B cell (primary cell): ENCODE measurements around the gene HOXD8. TPM values are rescaled to one million over a fixed set of nuclear protein-coding genes. Genes with fewer than 3 reads are reported as not detected.

Experiments used
- ATAC-seq: fragments of 200-7000 bp; cut with Tn5 transposase; one replicate; pipeline ENCODE4 v1.10.0; 2021; ENCODE audit warnings: low read depth, mild to moderate bottlenecking, moderate number of reproducible peaks, moderate library complexity
- CTCF ChIA-PET: fragments of 350-600 bp; sonication (Branson Sonifier 250); formaldehyde crosslinking; loops from one replicate; lab custom pipeline; 2021; ENCODE audit warnings: antibody characterized with exemption, inconsistent platforms; lab: Charles Lee
- POLR2A ChIA-PET: fragments of 350-600 bp; sonication (Branson Sonifier 250); formaldehyde crosslinking; loops from one replicate; lab custom pipeline; 2021; ENCODE audit warnings: antibody characterized with exemption; lab: Charles Lee
- DNase-seq: peaks from one replicate; pipeline ENCODE4 v3.0.0; 2013
- H2AFZ ChIP-seq: 2 replicates; pipeline ENCODE4 v1.6.1; 2012; ENCODE audit warnings: mild to moderate bottlenecking, low read depth, low read length; ENCODE audit not compliant: insufficient read depth, poor library complexity, severe bottlenecking
- H3K27ac ChIP-seq, 2 donors: 1 replicate in 1 of 2; 2 replicates in 1 of 2; pipeline ENCODE4 v1.5.1; 2012 to 2013; ENCODE audit warnings: low read length in 2 of 2, mild to moderate bottlenecking in 2 of 2, moderate library complexity in 1 of 2
- H3K27me3 ChIP-seq, 4 experiments: fragments of 200-600 bp in 1 of 4; sonication (generic) in 1 of 4; replicated peaks in 1 of 4; 1 replicate in 2 of 4; 2 replicates in 2 of 4; pipeline versions ENCODE4 v1.6.1 to v1.7.0; 2013 to 2016; ENCODE audit warnings: low read length in 3 of 4, mild to moderate bottlenecking in 2 of 4, mixed read lengths in 1 of 4, moderate library complexity in 1 of 4; ENCODE audit not compliant: insufficient read depth in 4 of 4, control insufficient read depth in 3 of 4; ENCODE audit errors: control extremely low read depth in 1 of 4
- H3K36me3 ChIP-seq, 2 experiments: replicated peaks in 1 of 2; 1 replicate in 1 of 2; 2 replicates in 1 of 2; pipeline versions ENCODE4 v1.6.1 to v1.7.1; 2013; ENCODE audit warnings: low read length in 1 of 2; ENCODE audit not compliant: insufficient read depth in 2 of 2, control insufficient read depth in 1 of 2; ENCODE audit errors: control extremely low read depth in 1 of 2, extremely low read depth in 1 of 2
- H3K4me1 ChIP-seq, 2 donors: fragments of 200-600 bp in 1 of 2; sonication (generic) in 1 of 2; 1 replicate in 1 of 2; 2 replicates in 1 of 2; pipeline versions ENCODE4 v1.5.1 to v1.6.1; 2013 to 2017; ENCODE audit warnings: low read length in 2 of 2; ENCODE audit not compliant: control insufficient read depth in 2 of 2, insufficient read depth in 2 of 2
- H3K4me2 ChIP-seq: replicated peaks from 2 replicates; pipeline ENCODE3; 2012; ENCODE audit warnings: mild to moderate bottlenecking, low read depth, low read length; ENCODE audit not compliant: poor library complexity, severe bottlenecking
- H3K4me3 ChIP-seq, 5 experiments: fragments of 200-600 bp in 1 of 5; sonication (generic) in 1 of 5; 1 replicate in 3 of 5; 2 replicates in 2 of 5; pipeline versions ENCODE4 v1.5.1 to v1.7.0; 2011 to 2016; ENCODE audit warnings: low read length in 4 of 5, mild to moderate bottlenecking in 4 of 5, low read depth in 2 of 5, control low read depth in 1 of 5, moderate library complexity in 1 of 5; ENCODE audit not compliant: insufficient read depth in 1 of 5; ENCODE audit errors: control extremely low read depth in 1 of 5, extremely low read depth in 1 of 5
- H3K79me2 ChIP-seq: fragments of 200-600 bp; sonication (generic); one replicate; pipeline ENCODE4 v1.6.0; 2016; ENCODE audit warnings: low read length; ENCODE audit not compliant: control insufficient read depth, insufficient read depth
- H3K9ac ChIP-seq: fragments of 200-600 bp; sonication (generic); 2 replicates; pipeline ENCODE4 v1.6.1; 2017; ENCODE audit warnings: mild to moderate bottlenecking, low read length, moderate library complexity
- H3K9me3 ChIP-seq, 3 donors: one replicate each; pipeline versions ENCODE4 v1.6.1 to v1.7.1; 2013; ENCODE audit warnings: low read length in 2 of 3; ENCODE audit not compliant: control insufficient read depth in 2 of 3, insufficient read depth in 1 of 3; ENCODE audit errors: control extremely low read depth in 1 of 3
- H4K20me1 ChIP-seq: 2 replicates; pipeline ENCODE4 v1.6.0; 2012; ENCODE audit warnings: mild to moderate bottlenecking, low read length; ENCODE audit not compliant: insufficient read depth, control insufficient read depth, poor library complexity, severe bottlenecking
- H3K27ac Mint-ChIP-seq: one replicate; pipeline ENCODE4 v1.8.0; 2021; ENCODE audit warnings: mixed read lengths
- H3K27me3 Mint-ChIP-seq: one replicate; pipeline ENCODE4 v1.8.0; 2021; ENCODE audit warnings: mixed read lengths
- H3K4me1 Mint-ChIP-seq: one replicate; pipeline ENCODE4 v1.8.0; 2021; ENCODE audit warnings: mixed read lengths
- H3K4me3 Mint-ChIP-seq: one replicate; pipeline ENCODE4 v1.8.0; 2021; ENCODE audit warnings: mixed read lengths
- H3K9me3 Mint-ChIP-seq: one replicate; pipeline ENCODE4 v1.8.0; 2022; ENCODE audit warnings: mixed read lengths; ENCODE audit not compliant: insufficient read depth
- EZH2 ChIP-seq: IDR thresholded peaks from 2 replicates; pipeline ENCODE4 v1.6.1; 2012; ENCODE audit warnings: borderline replicate concordance, low read depth, mild to moderate bottlenecking, moderate library complexity, low read length; ENCODE audit not compliant: insufficient read depth, poor library complexity, severe bottlenecking
- WGBS: methylation state at CpG from one replicate; pipeline ENCODE4 v1.1.5; 2013; ENCODE audit warnings: missing lambda C conversion rate; ENCODE audit not compliant: insufficient coverage; 5-methylcytosine and 5-hydroxymethylcytosine counted together
- intact Hi-C: fragments of 100-400 bp; cut with micrococcal nuclease; formaldehyde crosslinking; loops from one replicate; pipeline ENCODE4 v1.10.0; 2022
- polyA minus RNA-seq: library from RNA; depleted of rRNA, polyadenylated mRNA; stranded (reverse); fragments of >200 nt; gene quantifications from 2 replicates; pipeline ENCODE4 v1.2.3, GENCODE V29; 2012
- polyA plus RNA-seq: library from polyadenylated mRNA; depleted of rRNA; stranded (reverse); fragments of >200 nt; gene quantifications from 2 replicates; pipeline ENCODE4 v1.2.3, GENCODE V29; 2012
- total RNA-seq, 2 donors: library from RNA; stranded (reverse); fragments of 120-200 nt in 1 of 2; gene quantifications; 1 replicate in 1 of 2; 2 replicates in 1 of 2; pipeline versions ENCODE4 v1.2.3 to v1.2.4, GENCODE V29; 2013 to 2022
- TF ChIP-seq, protein P1 (sequence below): fragments of 200-600 bp; IDR thresholded peaks from one replicate; pipeline ENCODE4 v1.8.0; 2022; ENCODE audit warnings: antibody characterized with exemption, mild to moderate bottlenecking

Gene HOXD8
- total RNA-seq = not detected in 2 replicates
- 1.1 TPM for total RNA-seq (2013)
- polyA plus RNA-seq = not detected in 2 replicates
- not detected in 2 replicates for polyA minus RNA-seq

DNA sequence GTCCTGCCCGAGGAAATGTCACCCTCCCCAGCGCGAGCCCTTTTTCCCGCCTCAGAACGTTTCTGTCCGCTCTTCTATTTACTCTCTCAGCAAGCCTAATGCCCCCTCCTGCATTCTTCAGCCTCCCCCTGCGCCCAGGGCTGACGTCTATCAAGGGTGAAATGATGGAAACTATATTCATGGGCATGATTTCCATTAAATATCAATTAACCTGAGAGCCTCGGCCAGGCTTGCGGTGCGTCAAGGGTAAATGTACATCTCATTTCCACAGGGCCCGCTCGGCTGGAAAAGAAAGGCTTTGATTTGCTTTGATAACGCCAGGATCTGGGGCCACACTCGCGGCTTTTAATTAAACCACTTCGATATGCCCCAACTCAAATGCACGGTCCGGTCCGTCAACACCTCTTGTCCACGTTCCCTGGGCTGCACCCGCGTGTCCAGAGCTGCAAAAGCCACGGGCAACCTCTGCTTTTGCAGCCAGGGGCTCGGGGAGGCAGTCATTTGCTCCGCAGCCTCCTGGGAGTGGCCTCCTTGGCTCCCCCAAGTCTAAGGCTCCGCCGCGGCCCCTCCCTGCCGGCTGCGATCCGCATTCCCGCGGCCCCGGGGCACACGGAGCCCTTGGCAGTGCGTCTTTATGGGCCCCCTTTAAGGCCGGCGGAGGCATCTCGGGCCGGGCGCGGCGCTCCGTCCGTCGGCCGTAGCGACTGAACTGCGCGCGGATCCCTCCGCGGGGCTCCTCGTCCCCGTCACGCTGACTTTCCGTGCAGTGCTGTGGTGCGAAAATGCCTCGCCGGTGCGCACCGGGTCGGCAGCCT lies at the start of gene HOXD8:
TSS of gene HOXD8 (plus strand) at position 724 of the 815 bp plus-strand sequence. CDS start 662 bp downstream, outside the sequence.
- Mint-ChIP-seq H3K27me3 (peaks cover 75% of the 10 kb centered on the region), H3K9me3 (no peaks in the 10 kb centered on the region), H3K27ac (peak within 1 kb of the TSS; percentile 15), H3K4me1 (peaks cover 26% of the 10 kb centered on the region), H3K4me3 (peak within 1 kb of the TSS; percentile 63)
- ChIA-PET CTCF (interaction anchor here (1.0 to 4.6 kb wide), 7 partner anchors 33 to 1019 kb away, joined by 3 to 110 read pairs (median 25); no protein-coding TSS in a partner anchor), POLR2A (no interaction called here)
- Histone ChIP-seq H3K79me2 (no peaks in the 10 kb centered on the region), H3K36me3 (no peaks in the 10 kb centered on the region), H3K4me1 (peaks cover 26 to 38% of the 10 kb centered on the region in 2 donors), H2AFZ (peak within 1 kb of the TSS; percentile 24), H3K9me3 (peaks cover 0 to 21% (median 0%) of the 10 kb centered on the region in 3 donors), H3K27ac (no peak within 1 kb of the TSS), H3K9ac (peak within 1 kb of the TSS; percentile 30), H3K27me3 (peaks cover 0 to 85% (median 73%) of the 10 kb centered on the region in 4 experiments), H3K4me2 (peak within 1 kb of the TSS; percentile 71), H3K4me3 (peak within 1 kb of the TSS in 2 of 5 experiments; percentile 21 to 29), H4K20me1 (no peaks in the 10 kb centered on the region)
- WGBS = 8% methylated on average over 52 of the region's 64 CpGs
- DNase-seq (no peak), ATAC-seq (no peak)
- intact Hi-C loops = loop anchor here (5.0 kb wide), 1 partner anchor 1033 kb away; no protein-coding TSS in a partner anchor
- peak; percentile 65 for TF ChIP-seq EZH2
- TF ChIP-seq, protein P1, sequence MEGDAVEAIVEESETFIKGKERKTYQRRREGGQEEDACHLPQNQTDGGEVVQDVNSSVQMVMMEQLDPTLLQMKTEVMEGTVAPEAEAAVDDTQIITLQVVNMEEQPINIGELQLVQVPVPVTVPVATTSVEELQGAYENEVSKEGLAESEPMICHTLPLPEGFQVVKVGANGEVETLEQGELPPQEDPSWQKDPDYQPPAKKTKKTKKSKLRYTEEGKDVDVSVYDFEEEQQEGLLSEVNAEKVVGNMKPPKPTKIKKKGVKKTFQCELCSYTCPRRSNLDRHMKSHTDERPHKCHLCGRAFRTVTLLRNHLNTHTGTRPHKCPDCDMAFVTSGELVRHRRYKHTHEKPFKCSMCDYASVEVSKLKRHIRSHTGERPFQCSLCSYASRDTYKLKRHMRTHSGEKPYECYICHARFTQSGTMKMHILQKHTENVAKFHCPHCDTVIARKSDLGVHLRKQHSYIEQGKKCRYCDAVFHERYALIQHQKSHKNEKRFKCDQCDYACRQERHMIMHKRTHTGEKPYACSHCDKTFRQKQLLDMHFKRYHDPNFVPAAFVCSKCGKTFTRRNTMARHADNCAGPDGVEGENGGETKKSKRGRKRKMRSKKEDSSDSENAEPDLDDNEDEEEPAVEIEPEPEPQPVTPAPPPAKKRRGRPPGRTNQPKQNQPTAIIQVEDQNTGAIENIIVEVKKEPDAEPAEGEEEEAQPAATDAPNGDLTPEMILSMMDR = no peak
